Activated CD4-positive, alpha-beta T cell treated with anti-CD3 and anti-CD28 coated beads for 36 hours (primary cell): ENCODE measurements around the gene CDYL. TPM values are rescaled to one million over a fixed set of nuclear protein-coding genes. Genes with fewer than 3 reads are reported as not detected.
"Not testable (repeated sequence)": the region's sequence is repeated elsewhere in the genome, so short reads cannot be mapped to it uniquely, and the experiment has no call there.

Experiments used
- ATAC-seq: fragments of 200-7000 bp; cut with Tn5 transposase; one replicate; pipeline ENCODE4 v1.10.0; 2021; ENCODE audit warnings: mild to moderate bottlenecking, moderate library complexity
- CTCF ChIA-PET: fragments of 350-600 bp; sonication (Branson Sonifier 250); formaldehyde crosslinking; loops from one replicate; lab custom pipeline; 2021; ENCODE audit warnings: antibody characterized with exemption; lab: Charles Lee
- POLR2A ChIA-PET: fragments of 350-600 bp; sonication (Branson Sonifier 250); formaldehyde crosslinking; loops from one replicate; lab custom pipeline; 2021; ENCODE audit warnings: antibody characterized with exemption, inconsistent platforms; lab: Charles Lee
- DNase-seq: peaks from one replicate; pipeline ENCODE4 v3.0.0-alpha.2; 2020
- H3K27ac Mint-ChIP-seq: one replicate; pipeline ENCODE4 v1.8.0; 2021; ENCODE audit warnings: mixed read lengths
- H3K27me3 Mint-ChIP-seq: one replicate; pipeline ENCODE4 v1.8.0; 2021; ENCODE audit warnings: mixed read lengths
- H3K36me3 Mint-ChIP-seq: one replicate; pipeline ENCODE4 v1.8.0; 2021; ENCODE audit warnings: low read depth, mixed read lengths
- H3K4me1 Mint-ChIP-seq: one replicate; pipeline ENCODE4 v1.8.0; 2021; ENCODE audit warnings: mixed read lengths
- H3K4me3 Mint-ChIP-seq: one replicate; pipeline ENCODE4 v1.8.0; 2021; ENCODE audit warnings: mild to moderate bottlenecking, moderate library complexity, mixed read lengths
- H3K9me3 Mint-ChIP-seq: one replicate; pipeline ENCODE4 v1.8.0; 2021; ENCODE audit warnings: low read depth, mixed read lengths
- intact Hi-C, 2 experiments: fragments of 100-400 bp; cut with DNase I in 1 of 2; cut with micrococcal nuclease in 1 of 2; formaldehyde crosslinking; loops; one replicate each; pipeline versions ENCODE4 v1.14.2 to v1.15.1; 2022 to 2024; cut with DNase I, micrococcal nuclease
- total RNA-seq, 2 experiments: library from RNA; stranded (reverse); gene quantifications; one replicate each; pipeline ENCODE4 v1.2.3, GENCODE V29; 2021

The CDYL gene
- total RNA-seq, 2 experiments from 2014 or later = 22.1 to 33.7 TPM

DNA sequence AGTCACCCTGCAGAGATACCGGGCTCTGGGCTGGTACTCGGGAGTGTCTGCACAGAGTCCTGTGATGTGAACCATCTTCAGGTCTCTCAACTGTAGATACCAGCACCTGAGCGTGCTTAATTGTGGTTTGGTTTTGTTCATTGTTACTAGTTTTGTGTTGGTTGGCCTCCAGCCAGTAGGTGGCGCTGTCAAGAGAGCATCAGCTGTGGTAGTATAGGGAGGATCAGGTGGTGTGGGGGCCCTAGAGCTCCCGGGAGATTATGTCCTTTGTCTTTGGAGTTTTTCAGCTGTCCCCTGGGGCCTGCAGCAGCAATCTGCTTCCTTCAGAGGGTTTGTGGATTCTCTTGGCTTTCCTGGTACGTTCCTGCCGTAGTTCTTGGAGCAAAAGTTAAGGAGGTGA, 67.9 kb downstream of the CDYL start:
- ATAC-seq (no peak), DNase-seq (peak; percentile 40)
- H3K27ac Mint-ChIP-seq = no peak overlapping the region
- H3K4me3 Mint-ChIP-seq = no peak overlapping the region
- ChIA-PET POLR2A (no interaction called here), CTCF (interaction anchor here (0.6 to 1.4 kb wide), 4 partner anchors 14 to 571 kb away, joined by 3 to 6 read pairs (median 4); no protein-coding TSS in a partner anchor)
- intact Hi-C loops = no loop called here
- H3K4me1 Mint-ChIP-seq = peaks cover 52% of the 10 kb centered on the region
- H3K27me3 Mint-ChIP-seq = no peaks in the 10 kb centered on the region
- peaks cover 40% of the 10 kb centered on the region for H3K9me3 Mint-ChIP-seq
- H3K36me3 Mint-ChIP-seq = peaks cover 41% of the 10 kb centered on the region

- POLR2A ChIA-PET = no interaction called here
- no peak overlapping the region for H3K27ac Mint-ChIP-seq
- peaks cover 25% of the 10 kb centered on the region for H3K36me3 Mint-ChIP-seq
- peaks cover 21% of the 10 kb centered on the region for H3K9me3 Mint-ChIP-seq
- intact Hi-C loops = no loop called here
- CTCF ChIA-PET = no interaction called here
- no peaks in the 10 kb centered on the region for H3K27me3 Mint-ChIP-seq
- no peak overlapping the region for H3K4me3 Mint-ChIP-seq
- peaks cover 46% of the 10 kb centered on the region for H3K4me1 Mint-ChIP-seq
- DNase-seq (no peak), ATAC-seq (no peak)
These were observed 70.2 kb downstream of the CDYL start for GRCh38 chr6:4846387-4846786.

GRCh38 chr6:4848382-4849068, 72.3 kb downstream of the CDYL start:
- Mint-ChIP-seq H3K27me3 (no peaks in the 10 kb centered on the region), H3K36me3 (peaks cover 10% of the 10 kb centered on the region), H3K27ac (no peak overlapping the region), H3K9me3 (peaks cover 6% of the 10 kb centered on the region), H3K4me3 (no peak overlapping the region), H3K4me1 (peaks cover 47% of the 10 kb centered on the region)
- DNase-seq = peak; percentile 24
- ATAC-seq = no peak
- CTCF ChIA-PET = interaction anchor here (0.6 to 0.8 kb wide), 2 partner anchors 13 to 775 kb away, joined by 3 to 4 read pairs; no protein-coding TSS in a partner anchor
- POLR2A ChIA-PET = no interaction called here
- intact Hi-C loops = no loop called here

- peaks cover 49% of the 10 kb centered on the region for H3K4me1 Mint-ChIP-seq
- POLR2A ChIA-PET = interaction anchor here (0.5 kb wide), 1 partner anchor 326 kb away, joined by 5 read pairs; no protein-coding TSS in a partner anchor
- CTCF ChIA-PET = interaction anchor here (0.6 kb wide), 1 partner anchor 774 kb away, joined by 3 read pairs; no protein-coding TSS in a partner anchor
These were observed 73.2 kb downstream of the CDYL start for GRCh38 chr6:4849226-4850022.

DNA sequence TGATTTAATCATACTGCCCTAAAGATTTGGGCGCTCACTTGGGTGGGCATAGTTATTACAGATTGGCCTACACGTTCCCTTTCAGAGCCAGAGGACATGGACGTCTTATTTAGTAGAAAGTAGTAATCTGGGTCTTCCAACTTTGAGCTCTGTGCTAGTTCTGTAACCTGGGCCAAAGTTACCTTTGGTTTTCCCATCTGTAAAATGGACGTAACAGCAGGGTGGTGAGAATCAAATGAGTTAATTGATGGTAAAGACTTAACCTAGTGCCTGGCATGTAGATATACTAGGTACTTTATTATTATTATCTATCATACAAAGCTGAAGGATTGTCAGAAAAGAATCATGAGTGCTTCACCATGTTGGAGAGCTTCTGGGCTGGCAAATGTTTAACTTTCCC, 74.8 kb downstream of the CDYL start:
- no peaks in the 10 kb centered on the region for H3K9me3 Mint-ChIP-seq
- peaks cover 3% of the 10 kb centered on the region for H3K36me3 Mint-ChIP-seq
- DNase-seq = no peak
- no peak overlapping the region for H3K4me3 Mint-ChIP-seq
- intact Hi-C loops = no loop called here
- H3K27ac Mint-ChIP-seq = no peak overlapping the region
- no peak for ATAC-seq
- H3K27me3 Mint-ChIP-seq = no peaks in the 10 kb centered on the region
- ChIA-PET CTCF (no interaction called here), POLR2A (no interaction called here)
- H3K4me1 Mint-ChIP-seq = peaks cover 56% of the 10 kb centered on the region

More at GRCh38 chr6:4849226-4850022, 73.2 kb downstream of the CDYL start:
- Mint-ChIP-seq H3K4me3 (no peak overlapping the region), H3K9me3 (no peaks in the 10 kb centered on the region), H3K27ac (no peak overlapping the region), H3K27me3 (no peaks in the 10 kb centered on the region), H3K36me3 (peaks cover 2% of the 10 kb centered on the region)
- no peak for ATAC-seq
- no peak for DNase-seq
- intact Hi-C loops = no loop called here

DNA sequence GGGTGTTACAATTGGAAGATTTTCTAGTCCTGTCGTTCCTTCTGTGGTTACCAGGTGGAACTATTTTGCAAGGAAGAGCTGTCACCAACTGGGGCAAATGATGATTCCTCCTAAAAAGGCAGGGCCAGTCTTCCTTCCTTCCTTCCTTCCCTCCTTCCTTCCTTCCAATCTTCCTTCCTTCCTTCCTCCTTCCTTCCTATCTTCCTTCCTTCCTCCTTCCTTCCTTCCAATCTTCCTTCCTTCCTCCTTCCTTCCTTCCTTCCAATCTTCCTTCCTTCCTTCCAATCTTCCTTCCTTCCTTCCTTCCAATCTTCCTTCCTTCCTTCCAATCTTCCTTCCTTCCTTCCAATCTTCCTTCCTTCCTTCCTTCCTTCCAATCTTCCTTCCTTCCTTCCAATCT, 76.0 kb downstream of the CDYL start:
- ATAC-seq, POLR2A ChIA-PET, H3K36me3 Mint-ChIP-seq, H3K27me3 Mint-ChIP-seq, intact Hi-C loops, H3K27ac Mint-ChIP-seq, DNase-seq, H3K9me3 Mint-ChIP-seq, H3K4me3 Mint-ChIP-seq: not testable (repeated sequence)
- H3K4me1 Mint-ChIP-seq = peaks cover 61% of the 10 kb centered on the region
- CTCF ChIA-PET = interaction anchor here (1.2 kb wide), 1 partner anchor 178 kb away, joined by 3 read pairs; no protein-coding TSS in a partner anchor

GRCh38 chr6:4852938-4853337, 76.7 kb downstream of the CDYL start:
- Mint-ChIP-seq H3K27ac (no peak overlapping the region), H3K4me1 (peaks cover 60% of the 10 kb centered on the region), H3K4me3 (no peak overlapping the region), H3K9me3 (no peaks in the 10 kb centered on the region), H3K36me3 (peaks cover 5% of the 10 kb centered on the region), H3K27me3 (no peaks in the 10 kb centered on the region)
- ATAC-seq (no peak), DNase-seq (no peak)
- POLR2A ChIA-PET = no interaction called here
- intact Hi-C loops = no loop called here
- CTCF ChIA-PET = interaction anchor here (0.6 to 1.2 kb wide), 2 partner anchors 15 to 177 kb away, joined by 3 read pairs; no protein-coding TSS in a partner anchor

GRCh38 chr6:4853349-4853748, 77.1 kb downstream of the CDYL start:
- Mint-ChIP-seq H3K9me3 (no peaks in the 10 kb centered on the region), H3K27ac (no peak overlapping the region), H3K27me3 (no peaks in the 10 kb centered on the region), H3K4me1 (peaks cover 56% of the 10 kb centered on the region), H3K4me3 (no peak overlapping the region), H3K36me3 (peaks cover 5% of the 10 kb centered on the region)
- ChIA-PET CTCF (interaction anchor here (0.6 to 1.6 kb wide), 3 partner anchors 15 to 177 kb away, joined by 3 read pairs; no protein-coding TSS in a partner anchor), POLR2A (no interaction called here)
- DNase-seq (no peak), ATAC-seq (no peak)
- intact Hi-C loops = no loop called here

DNA sequence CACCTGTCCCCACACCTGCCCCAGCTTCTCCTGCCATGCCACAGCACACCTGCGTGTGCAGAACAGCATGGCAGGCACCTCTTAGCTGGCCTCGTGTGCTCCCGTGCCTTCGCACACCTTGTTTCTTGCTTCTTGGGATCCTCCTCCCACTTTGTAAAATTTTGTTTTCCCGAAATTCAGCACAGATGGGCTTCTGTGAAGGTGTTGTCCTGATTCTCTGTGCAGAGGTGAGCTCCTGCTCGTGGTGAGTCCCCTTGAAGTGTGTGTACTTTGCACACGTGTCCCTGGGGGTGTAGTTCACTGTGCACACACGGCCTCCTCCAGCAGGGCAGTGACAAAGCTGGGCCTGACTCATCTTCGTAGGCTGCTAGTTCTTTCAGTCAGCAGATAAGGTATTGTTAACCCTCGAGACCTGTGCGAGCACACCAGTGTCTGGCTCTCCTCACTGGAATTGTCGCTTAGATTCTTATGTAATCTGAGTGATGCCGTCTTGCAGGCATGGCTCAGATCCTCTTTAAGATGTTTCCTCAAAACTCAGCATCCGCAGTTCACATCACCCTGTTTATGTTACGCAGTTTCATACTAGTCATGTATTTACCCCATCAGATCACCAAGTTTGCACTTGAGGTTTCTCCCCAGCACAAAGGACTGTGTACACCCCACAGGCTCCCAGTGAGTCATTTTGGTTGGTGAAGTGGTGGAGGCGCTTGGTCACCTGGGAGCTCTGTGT, 77.7 kb downstream of the CDYL start:
- ChIA-PET POLR2A (no interaction called here), CTCF (interaction anchor here (0.6 to 1.6 kb wide), 2 partner anchors 72 to 173 kb away, joined by 3 to 4 read pairs; no protein-coding TSS in a partner anchor)
- DNase-seq (peak; percentile 44), ATAC-seq (peak; percentile 90)
- Mint-ChIP-seq H3K4me3 (no peak overlapping the region), H3K27ac (no peak overlapping the region), H3K36me3 (peaks cover 5% of the 10 kb centered on the region), H3K9me3 (no peaks in the 10 kb centered on the region), H3K27me3 (no peaks in the 10 kb centered on the region), H3K4me1 (peaks cover 54% of the 10 kb centered on the region)
- intact Hi-C loops = no loop called here

DNA sequence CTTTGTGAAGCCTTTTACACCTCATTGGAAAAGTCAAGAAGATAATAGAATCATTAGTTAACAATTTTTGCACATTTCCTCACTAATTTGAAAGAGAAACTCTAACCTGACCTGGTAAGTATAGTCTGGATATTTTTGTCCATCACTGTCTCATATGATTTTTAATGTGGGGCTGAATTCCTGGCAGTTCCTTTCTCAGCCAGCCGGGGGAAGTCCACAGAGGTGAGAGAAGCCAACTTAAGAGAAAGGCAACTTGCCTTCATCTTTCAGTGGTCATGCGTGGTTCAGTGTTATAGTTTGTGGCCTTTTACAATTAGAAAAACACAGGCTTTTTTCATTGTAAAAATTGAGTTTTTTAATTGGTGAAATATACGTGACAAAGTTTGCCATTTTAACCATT, 80.6 kb downstream of the CDYL start:
- DNase-seq (no peak), ATAC-seq (no peak)
- peaks cover 9% of the 10 kb centered on the region for H3K36me3 Mint-ChIP-seq
- H3K27ac Mint-ChIP-seq = no peak overlapping the region
- intact Hi-C loops = no loop called here
- ChIA-PET CTCF (no interaction called here), POLR2A (no interaction called here)
- H3K4me1 Mint-ChIP-seq = peaks cover 46% of the 10 kb centered on the region
- no peaks in the 10 kb centered on the region for H3K27me3 Mint-ChIP-seq
- no peaks in the 10 kb centered on the region for H3K9me3 Mint-ChIP-seq
- no peak overlapping the region for H3K4me3 Mint-ChIP-seq
